NOMO-1 treated with dmso at 0.1 percent for 144 hours (cell line): ENCODE results near the gene LSMEM2.
A peak's percentile ranks its signal among the peaks of the same experiment; 100 is the strongest.
"Not testable (repeated sequence)": the region's sequence is repeated elsewhere in the genome, so short reads cannot be mapped to it uniquely, and the experiment has no call there.

Source experiments
- DNase-seq: peaks from one replicate; lab custom pipeline; 2025; ENCODE audit not compliant: unreplicated experiment; lab: John Stamatoyannopoulos, UW

The LSMEM2 gene

GRCh38 chr3:50264383-50264963 is 14.4 kb upstream of the LSMEM2 start:
- no peak for DNase-seq

GRCh38 chr3:50264964-50265485 is 13.9 kb upstream of the LSMEM2 start:
- DNase-seq, result no peak

- no peak for DNase-seq
Measured at GRCh38 chr3:50265571-50265970, 13.3 kb upstream of the LSMEM2 start.

- no peak for DNase-seq
Measured at GRCh38 chr3:50266017-50266416, 12.9 kb upstream of the LSMEM2 start.

- DNase-seq, result no peak
Measured at GRCh38 chr3:50266836-50267235, 12.1 kb upstream of the LSMEM2 start.

- DNase-seq, result no peak
Measured at GRCh38 chr3:50267280-50267913, 11.5 kb upstream of the LSMEM2 start.

GRCh38 chr3:50268276-50268675 is 10.6 kb upstream of the LSMEM2 start:
- no peak for DNase-seq

GRCh38 chr3:50268703-50269451 is 10.0 kb upstream of the LSMEM2 start, which contains the start of gene SEMA3B:
Gene SEMA3B, plus strand, starts transcription at chr3:50269147. Its CDS starts 94 bp downstream, at chr3:50269241.
- no peak for DNase-seq

- no peak for DNase-seq
Measured at GRCh38 chr3:50269460-50269859, 9.4 kb upstream of the LSMEM2 start.

- no peak for DNase-seq
Measured at GRCh38 chr3:50269977-50270413, 8.9 kb upstream of the LSMEM2 start.

GRCh38 chr3:50270422-50271224 is 8.3 kb upstream of the LSMEM2 start:
- DNase-seq, result no peak

- DNase-seq, result no peak
Measured at GRCh38 chr3:50271314-50271936, 7.5 kb upstream of the LSMEM2 start.

GRCh38 chr3:50272538-50272910 is 6.4 kb upstream of the LSMEM2 start:
- DNase-seq, result not testable (repeated sequence)

GRCh38 chr3:50272911-50273688 is 5.8 kb upstream of the LSMEM2 start:
- DNase-seq, result peak; percentile 86

- DNase-seq, result no peak
Measured at GRCh38 chr3:50273689-50274065, 5.2 kb upstream of the LSMEM2 start.

GRCh38 chr3:50274371-50275104 is 4.3 kb upstream of the LSMEM2 start:
- DNase-seq, result no peak

GRCh38 chr3:50275141-50275995 is 3.5 kb upstream of the LSMEM2 start:
- no peak for DNase-seq

- no peak for DNase-seq
Measured at GRCh38 chr3:50275996-50276761, 2.7 kb upstream of the LSMEM2 start.
